GM18517 (cell line): ENCODE data around the gene APLP2.
"Not testable (repeated sequence)": the region's sequence is repeated elsewhere in the genome, so short reads cannot be mapped to it uniquely, and the experiment has no call there.

Experiments
- ATAC-seq: cut with Tn5 transposase; IDR thresholded peaks from one replicate; pipeline ENCODE4 v1.9.1; 2021; ENCODE audit warnings: mild to moderate bottlenecking, moderate library complexity; ENCODE audit not compliant: unreplicated experiment

The APLP2 gene

DNA sequence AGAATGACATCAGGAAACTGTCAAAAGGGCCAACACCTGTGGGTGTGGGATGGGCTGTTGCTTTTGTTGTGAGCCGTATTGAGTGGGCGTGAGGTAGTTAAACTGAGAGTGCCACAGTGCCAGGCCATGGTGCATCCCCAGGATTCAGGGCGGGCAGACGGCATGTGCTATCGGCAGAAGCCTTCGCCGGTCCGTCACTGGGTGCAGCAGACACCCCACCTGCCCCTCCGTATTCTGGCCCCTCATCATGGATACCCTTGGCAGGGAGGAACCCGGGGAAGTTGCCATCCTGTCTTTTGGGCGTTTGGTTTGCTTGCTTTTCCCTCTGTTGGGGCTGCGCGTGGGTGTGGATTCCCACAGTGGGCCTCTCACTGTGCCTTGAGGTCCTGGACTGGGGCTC lies 117.4 kb downstream of the APLP2 start:
- ATAC-seq, result no peak

DNA sequence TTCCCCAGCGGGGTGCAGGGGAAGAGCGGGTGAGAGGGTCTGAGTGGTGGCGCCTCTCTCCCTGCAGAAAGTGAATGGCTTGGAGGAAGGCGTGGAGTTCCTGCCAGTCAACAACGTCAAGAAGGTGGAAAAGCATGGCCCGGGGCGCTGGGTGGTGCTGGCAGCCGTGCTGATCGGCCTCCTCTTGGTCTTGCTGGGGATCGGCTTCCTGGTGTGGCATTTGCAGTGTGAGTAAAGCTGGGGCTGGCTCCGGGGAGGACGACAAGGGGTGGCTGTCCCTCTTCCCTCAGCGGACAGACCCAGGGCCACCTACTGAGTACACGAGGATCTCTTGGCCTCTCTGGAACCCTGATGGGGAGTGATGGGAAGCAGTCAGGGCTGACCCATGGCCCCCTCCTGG lies 118.4 kb downstream of the APLP2 start:
- ATAC-seq, result no peak

DNA sequence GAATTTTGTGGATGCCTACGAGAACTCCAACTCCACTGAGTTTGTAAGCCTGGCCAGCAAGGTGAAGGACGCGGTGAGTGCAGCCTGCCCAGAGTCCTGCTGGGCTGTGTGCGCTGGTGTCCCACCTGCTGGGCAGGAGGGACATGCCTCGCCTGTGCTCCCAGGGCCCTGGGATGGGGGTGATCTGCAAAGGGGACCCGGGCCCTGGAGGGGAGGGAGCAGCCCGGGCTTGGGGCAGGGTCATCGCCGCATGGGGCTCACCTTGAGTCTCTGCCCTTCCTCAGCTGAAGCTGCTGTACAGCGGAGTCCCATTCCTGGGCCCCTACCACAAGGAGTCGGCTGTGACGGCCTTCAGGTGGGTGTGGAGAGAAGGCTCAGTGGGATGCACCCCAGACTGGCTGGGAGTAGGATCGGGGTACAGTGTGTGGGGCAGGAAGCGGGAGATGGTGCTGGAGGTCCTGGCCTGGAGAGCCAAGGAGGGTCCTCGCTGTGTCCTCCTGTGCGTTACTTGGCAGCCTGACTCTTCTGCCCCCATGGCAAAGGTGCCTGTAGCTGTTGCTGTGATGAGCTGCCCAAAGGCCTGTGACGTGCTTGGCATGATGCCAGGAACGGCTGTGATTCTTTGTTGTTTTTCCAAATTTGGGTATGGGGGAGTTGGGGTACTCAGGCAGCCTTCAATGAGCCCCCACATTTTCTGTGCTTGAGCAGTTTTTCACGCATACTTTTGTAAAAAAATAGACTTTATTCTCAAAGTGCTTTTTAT lies 119.1 kb downstream of the APLP2 start:
- ATAC-seq, result no peak

DNA sequence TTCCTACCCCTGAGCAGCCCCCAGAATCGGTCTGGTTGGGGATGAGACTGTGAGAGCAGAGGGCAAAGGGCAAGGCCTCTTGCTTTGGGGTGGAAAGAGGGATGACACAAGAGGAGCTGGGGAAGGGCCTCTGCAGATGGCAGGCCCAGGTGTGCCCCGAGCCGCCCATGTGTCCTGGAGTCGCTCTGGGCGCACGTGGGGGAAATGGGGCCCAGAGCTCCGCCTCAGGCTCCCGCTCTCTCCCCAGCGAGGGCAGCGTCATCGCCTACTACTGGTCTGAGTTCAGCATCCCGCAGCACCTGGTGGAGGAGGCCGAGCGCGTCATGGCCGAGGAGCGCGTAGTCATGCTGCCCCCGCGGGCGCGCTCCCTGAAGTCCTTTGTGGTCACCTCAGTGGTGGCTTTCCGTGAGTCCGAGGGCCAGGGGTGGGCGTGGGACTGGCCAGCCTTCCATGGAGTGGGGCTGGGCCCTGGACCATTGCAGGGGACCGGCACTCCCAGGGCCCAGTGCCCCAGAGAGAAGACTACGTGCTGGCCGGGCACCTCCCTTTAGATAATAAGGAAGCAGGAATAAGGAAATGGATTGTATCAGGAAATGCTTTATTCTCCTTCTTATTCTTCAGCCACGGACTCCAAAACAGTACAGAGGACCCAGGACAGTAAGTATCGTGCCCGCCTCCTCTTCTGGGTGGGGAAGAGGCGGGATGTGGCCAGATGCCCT lies 120.0 kb downstream of the APLP2 start:
- no peak for ATAC-seq

DNA sequence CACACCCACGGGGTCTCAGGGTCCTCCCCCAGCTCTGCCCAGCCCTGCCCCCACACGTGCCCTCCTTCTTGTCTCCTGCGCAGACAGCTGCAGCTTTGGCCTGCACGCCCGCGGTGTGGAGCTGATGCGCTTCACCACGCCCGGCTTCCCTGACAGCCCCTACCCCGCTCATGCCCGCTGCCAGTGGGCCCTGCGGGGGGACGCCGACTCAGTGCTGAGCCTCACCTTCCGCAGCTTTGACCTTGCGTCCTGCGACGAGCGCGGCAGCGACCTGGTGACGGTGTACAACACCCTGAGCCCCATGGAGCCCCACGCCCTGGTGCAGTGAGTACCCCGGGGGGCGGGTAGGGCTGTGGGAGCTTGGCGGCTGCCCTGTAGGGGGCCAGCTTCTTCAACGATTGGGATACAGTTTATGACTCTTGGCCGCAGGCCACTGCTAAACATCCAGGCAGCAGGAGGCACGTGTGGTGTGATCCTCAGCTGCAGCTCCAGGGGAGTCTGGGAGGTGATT lies 120.7 kb downstream of the APLP2 start:
- no peak for ATAC-seq

DNA sequence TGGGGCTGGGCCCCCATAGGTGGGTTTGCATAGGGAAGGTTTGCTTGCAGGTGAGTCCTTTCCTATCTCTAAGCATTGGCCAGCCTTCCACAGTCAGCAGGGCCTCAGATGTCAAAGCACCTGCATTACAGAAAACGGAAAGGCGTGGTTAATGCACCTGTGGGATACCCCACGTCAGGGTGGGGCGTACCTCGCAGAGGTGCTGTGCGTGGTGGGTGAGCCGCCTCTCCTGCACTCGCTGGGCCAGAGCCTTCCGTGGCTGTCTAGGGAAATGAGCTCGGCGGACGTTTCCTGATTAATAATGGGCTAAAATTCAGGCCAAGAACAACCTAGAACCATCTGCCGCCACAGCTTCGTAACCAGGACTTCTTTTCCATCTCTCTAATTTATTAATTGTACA lies 122.2 kb downstream of the APLP2 start:
- no peak for ATAC-seq

DNA sequence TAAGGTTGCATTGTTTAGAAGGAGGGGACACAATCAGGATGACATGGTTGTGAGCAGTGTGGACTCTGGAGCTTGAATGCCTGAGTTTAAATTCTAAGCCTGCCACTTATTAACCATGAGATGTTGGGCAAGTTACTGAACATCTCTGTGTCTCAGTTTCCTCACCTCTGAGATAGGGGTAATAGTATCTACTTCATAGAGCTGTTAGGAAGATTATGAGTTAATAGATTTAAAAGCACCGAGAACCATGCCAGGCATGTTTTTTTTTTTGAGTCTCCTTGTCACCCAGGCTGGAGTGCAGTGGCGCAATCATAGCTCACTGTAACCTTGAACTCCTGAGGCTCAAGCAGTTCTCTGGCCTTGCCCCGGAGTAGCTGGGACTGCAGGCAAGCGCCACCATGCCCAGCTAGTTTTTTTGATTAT lies 123.2 kb downstream of the APLP2 start:
- no peak for ATAC-seq

DNA sequence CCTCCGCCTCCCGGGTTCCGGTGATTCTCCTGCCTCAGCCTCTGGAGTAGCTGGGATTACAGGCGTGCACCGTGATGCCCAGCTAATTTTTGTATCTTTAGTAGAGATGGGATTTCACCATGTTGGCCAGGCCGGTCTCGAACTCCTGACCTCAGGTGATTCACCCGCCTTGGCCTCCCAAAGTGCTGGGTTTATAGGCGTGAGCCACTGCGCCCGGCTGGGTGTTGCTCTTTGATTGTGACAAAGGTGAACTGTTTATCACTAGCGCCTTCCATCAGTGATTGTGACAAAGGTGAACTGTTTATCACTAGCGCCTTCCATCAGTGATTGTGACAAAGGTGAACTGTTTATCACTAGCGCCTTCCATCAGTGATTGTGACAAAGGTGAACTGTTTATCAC lies 123.9 kb downstream of the APLP2 start:
- not testable (repeated sequence) for ATAC-seq
